GM12878 (cell line): ENCODE measurements around the gene LOXL4. TPM values are rescaled to one million over a fixed set of nuclear protein-coding genes. Genes with fewer than 3 reads are reported as not detected.

ENCODE experiments used
- ATAC-seq: fragments of 200-7000 bp; cut with Tn5 transposase; 3 replicates; pipeline ENCODE4 v1.9.1; 2020; ENCODE audit warnings: mild to moderate bottlenecking, moderate library complexity
- BruUV-seq: library from RNA; stranded (reverse); fragments of 400-500 nt; replicated peaks from 2 replicates; lab custom pipeline; 2021; lab: Mats Ljungman, UMichigan
- CTCF ChIA-PET: fragments of 300-600 bp; sonication (Branson Sonifier 250); formaldehyde crosslinking; extraction: SDS; loops from one replicate; lab custom pipeline; 2021; ENCODE audit warnings: inconsistent platforms; lab: Yijun Ruan, JAX
- POLR2A ChIA-PET: fragments of 350-600 bp; formaldehyde crosslinking; extraction: SDS; loops from one replicate; lab custom pipeline; 2021; ENCODE audit warnings: inconsistent platforms; lab: Charles Lee
- RAD21 ChIA-PET: fragments of 300-600 bp; sonication (Branson Sonifier 250); formaldehyde crosslinking; loops from one replicate; lab custom pipeline; 2023; ENCODE audit warnings: antibody characterized with exemption; ENCODE audit not compliant: unreplicated experiment; lab: Charles Lee
- SMC1A ChIA-PET: fragments of 300-600 bp; sonication (Branson Sonifier 250); formaldehyde crosslinking; loops from one replicate; lab custom pipeline; 2023; ENCODE audit not compliant: unreplicated experiment, uncharacterized antibody; lab: Charles Lee
- DNase-seq: peaks from one replicate; pipeline ENCODE4 v3.0.0-alpha.2; 2011; ENCODE audit warnings: low read depth, low spot score
- FAIRE-seq: peaks from 3 replicates; lab custom pipeline; 2011; peaks lifted over from hg19 to GRCh38; lab: Jason Lieb, UNC
- H2AFZ ChIP-seq: 2 replicates; pipeline ENCODE4 v1.6.0; 2011; ENCODE audit warnings: low read depth, low read length, control low read depth; ENCODE audit not compliant: control insufficient read depth
- H3K27ac ChIP-seq: 2 replicates; pipeline ENCODE4 v1.5.1; 2011; ENCODE audit warnings: control low read depth; ENCODE audit not compliant: control insufficient read depth, insufficient read depth
- H3K27me3 ChIP-seq, 2 experiments: replicated peaks in 1 of 2; 2 replicates each; pipeline versions ENCODE4 v1.6.0 to v1.6.1; 2011; ENCODE audit warnings: low read length in 1 of 2; ENCODE audit not compliant: control insufficient read depth in 2 of 2, insufficient read depth in 2 of 2
- H3K36me3 ChIP-seq, 2 experiments: 2 replicates each; pipeline ENCODE4 v1.5.1; 2011; ENCODE audit warnings: low read length in 1 of 2; ENCODE audit not compliant: control insufficient read depth in 2 of 2, insufficient read depth in 2 of 2
- H3K4me1 ChIP-seq: 2 replicates; pipeline ENCODE4 v1.6.1; 2011; ENCODE audit warnings: mild to moderate bottlenecking, low read length, moderate library complexity, mixed read lengths; ENCODE audit not compliant: control insufficient read depth, insufficient read depth
- H3K4me2 ChIP-seq: 2 replicates; pipeline ENCODE4 v1.6.0; 2011; ENCODE audit warnings: control low read depth; ENCODE audit not compliant: control insufficient read depth, insufficient read depth
- H3K4me3 ChIP-seq: fragments of 200-600 bp; sonication (generic); 2 replicates; pipeline ENCODE4 v1.5.1; 2016
- H3K79me2 ChIP-seq: 2 replicates; pipeline ENCODE4 v1.6.0; 2011; ENCODE audit warnings: low read length; ENCODE audit not compliant: control insufficient read depth, insufficient read depth
- H3K9ac ChIP-seq: 2 replicates; pipeline ENCODE4 v1.8.0; 2011; ENCODE audit warnings: low read length, control low read depth, mixed read lengths; ENCODE audit not compliant: control insufficient read depth, insufficient read depth
- H3K9me3 ChIP-seq: replicated peaks from 3 replicates; pipeline ENCODE4 v1.5.1; 2011; ENCODE audit warnings: mild to moderate bottlenecking, low read length; ENCODE audit not compliant: control insufficient read depth, insufficient read depth
- H4K20me1 ChIP-seq: 2 replicates; pipeline ENCODE4 v1.6.0; 2011; ENCODE audit not compliant: control insufficient read depth, insufficient read depth
- FOXK2 ChIP-seq: fragments of 450-650 bp; IDR thresholded peaks from 2 replicates; pipeline ENCODE4 v1.6.1; 2017; ENCODE audit warnings: mild to moderate bottlenecking, moderate library complexity
- FOXM1 ChIP-seq: IDR thresholded peaks from 2 replicates; pipeline ENCODE4 v1.6.1; 2012; ENCODE audit warnings: low read depth, mild to moderate bottlenecking, inconsistent platforms, low read length, moderate library complexity
- PAX5 ChIP-seq: IDR thresholded peaks from 2 replicates; pipeline ENCODE4 v1.6.1; 2011; ENCODE audit warnings: low read depth, low read length, borderline replicate concordance
- PML ChIP-seq: IDR thresholded peaks from 2 replicates; pipeline ENCODE4 v1.6.1; 2012; ENCODE audit warnings: low read length, inconsistent platforms
- SREBF1 ChIP-seq: IDR thresholded peaks from 2 replicates; pipeline ENCODE4 v1.6.1; 2012; ENCODE audit warnings: mild to moderate bottlenecking, low read length
- STAT1 ChIP-seq: fragments of 450-650 bp; conservative IDR thresholded peaks from 2 replicates; pipeline ENCODE4 v1.6.1; 2014; ENCODE audit warnings: antibody characterized with exemption, mild to moderate bottlenecking
- WGBS: methylation state at CpG from one replicate; pipeline ENCODE4 v1.1.6; 2016; ENCODE audit warnings: low lambda C conversion rate; ENCODE audit not compliant: insufficient replicate concordance, insufficient coverage; ENCODE audit errors: missing lambda C conversion rate; 5-methylcytosine and 5-hydroxymethylcytosine counted together
- in situ Hi-C: fragments of 300-500 bp; cut with MboI; formaldehyde crosslinking; loops from 9 replicates; pipeline ENCODE4 v1.14.3; 2018; ENCODE audit warnings: mixed read lengths
- intact Hi-C: fragments of 100-400 bp; cut with micrococcal nuclease; formaldehyde crosslinking; loops from one replicate; pipeline ENCODE4 v1.14.2; 2022; ENCODE audit not compliant: unreplicated experiment
- polyA plus RNA-seq, 11 experiments: library from polyadenylated mRNA; depleted of rRNA in 4 of 11; unstranded in 6 of 11; stranded (reverse) in 5 of 11; fragments of >200 nt; fragmentation: Nextera tagmentation in 4 of 11; fragmentation: Illumina TruSeq in 1 of 11; extraction: Ambion mirVana in 4 of 11; extraction: Trizol in 1 of 11; gene quantifications; 1 replicate in 1 of 11; 2 replicates in 10 of 11; pipeline versions ENCODE4 v1.2.1 to v1.2.3, GENCODE V29; 2011 to 2016; ENCODE audit warnings: inconsistent platforms in 2 of 11, missing spikeins in 2 of 11, low read depth in 1 of 11
- total RNA-seq, 4 experiments: library from RNA; depleted of rRNA in 3 of 4; stranded (reverse); fragments of >200 nt in 3 of 4; fragmentation: Illumina TruSeq in 1 of 4; extraction: Trizol in 1 of 4; gene quantifications; 2 replicates each; pipeline versions ENCODE4 v1.2.1 to v1.2.3, GENCODE V29; 2013 to 2021
- TF ChIP-seq, protein P1 (sequence below), 3 experiments: IDR thresholded peaks in 2 of 3; conservative IDR thresholded peaks in 1 of 3; 2 replicates each; pipeline ENCODE4 v1.5.1; 2011; ENCODE audit warnings: low read depth in 3 of 3, low read length in 3 of 3, mild to moderate bottlenecking in 3 of 3, control low read depth in 2 of 3, moderate library complexity in 2 of 3, inconsistent platforms in 1 of 3, mixed read lengths in 1 of 3; ENCODE audit not compliant: control insufficient read depth in 2 of 3, insufficient read depth in 1 of 3; ENCODE audit errors: extremely low read depth in 1 of 3
- TF ChIP-seq, protein P2 (sequence below): fragments of 450-650 bp; IDR thresholded peaks from 2 replicates; pipeline ENCODE4 v1.6.1; 2018; ENCODE audit warnings: mild to moderate bottlenecking, low read depth, moderate library complexity; ENCODE audit not compliant: partially characterized antibody

LOXL4 gene
- total and polyA plus RNA-seq, 10 of the 15 experiments (the other 5 are each of a cell fraction or from before 2014, with no cell fraction given), result 0.02 to 0.12 (median 0.08) TPM; not detected in 3

DNA sequence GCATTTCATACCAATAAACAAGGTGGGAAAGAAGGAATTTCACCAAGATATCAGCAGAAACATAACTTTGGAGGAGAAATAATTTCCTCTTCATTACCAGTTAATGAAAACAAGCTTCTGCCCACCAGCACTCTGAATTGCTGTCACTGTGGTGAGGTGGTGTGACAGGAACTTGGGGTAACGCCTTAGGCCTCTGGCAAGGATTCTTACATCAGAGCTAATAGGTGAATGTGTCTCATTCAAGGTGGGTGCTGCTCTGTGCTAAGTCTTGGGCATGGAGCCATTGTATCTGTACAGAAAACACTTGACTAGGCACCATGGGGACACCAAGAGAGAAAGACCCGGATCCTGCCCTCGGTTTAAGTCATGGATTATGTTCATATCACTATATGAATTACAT is 8.3 kb upstream of the LOXL4 start:
- DNase-seq (no peak), FAIRE-seq (no peak), ATAC-seq (no peak)
- Histone ChIP-seq H3K9me3 (no peaks in the 10 kb centered on the region), H3K4me3 (no peak overlapping the region), H3K27me3 (peaks cover 0 to 4% of the 10 kb centered on the region in 2 experiments; a peak in 3 of 4 replicates), H3K4me1 (no peaks in the 10 kb centered on the region), H3K4me2 (no peak overlapping the region), H2AFZ (no peak overlapping the region), H3K27ac (no peak overlapping the region), H3K9ac (no peak overlapping the region), H3K36me3 (no peaks in the 10 kb centered on the region), H4K20me1 (peaks cover 3% of the 10 kb centered on the region; the same call in 1 of the 2 replicates), H3K79me2 (no peaks in the 10 kb centered on the region)
- TF ChIP-seq PML (no peak), FOXM1 (no peak), STAT1 (no peak), PAX5 (no peak), SREBF1 (no peak), FOXK2 (no peak)
- TF ChIP-seq, protein P1, sequence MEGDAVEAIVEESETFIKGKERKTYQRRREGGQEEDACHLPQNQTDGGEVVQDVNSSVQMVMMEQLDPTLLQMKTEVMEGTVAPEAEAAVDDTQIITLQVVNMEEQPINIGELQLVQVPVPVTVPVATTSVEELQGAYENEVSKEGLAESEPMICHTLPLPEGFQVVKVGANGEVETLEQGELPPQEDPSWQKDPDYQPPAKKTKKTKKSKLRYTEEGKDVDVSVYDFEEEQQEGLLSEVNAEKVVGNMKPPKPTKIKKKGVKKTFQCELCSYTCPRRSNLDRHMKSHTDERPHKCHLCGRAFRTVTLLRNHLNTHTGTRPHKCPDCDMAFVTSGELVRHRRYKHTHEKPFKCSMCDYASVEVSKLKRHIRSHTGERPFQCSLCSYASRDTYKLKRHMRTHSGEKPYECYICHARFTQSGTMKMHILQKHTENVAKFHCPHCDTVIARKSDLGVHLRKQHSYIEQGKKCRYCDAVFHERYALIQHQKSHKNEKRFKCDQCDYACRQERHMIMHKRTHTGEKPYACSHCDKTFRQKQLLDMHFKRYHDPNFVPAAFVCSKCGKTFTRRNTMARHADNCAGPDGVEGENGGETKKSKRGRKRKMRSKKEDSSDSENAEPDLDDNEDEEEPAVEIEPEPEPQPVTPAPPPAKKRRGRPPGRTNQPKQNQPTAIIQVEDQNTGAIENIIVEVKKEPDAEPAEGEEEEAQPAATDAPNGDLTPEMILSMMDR (IDR thresholded peaks at IDR 0.05 in 2 of 3, conservative IDR thresholded peaks at IDR 0.05 in 1 of 3; ENCODE audit: control insufficient read depth in 2 of 3, extremely low read depth in 1 of 3, insufficient read depth in 1 of 3, low read depth in 3 of 3, low read length in 3 of 3), result no peak
- TF ChIP-seq, protein P2, sequence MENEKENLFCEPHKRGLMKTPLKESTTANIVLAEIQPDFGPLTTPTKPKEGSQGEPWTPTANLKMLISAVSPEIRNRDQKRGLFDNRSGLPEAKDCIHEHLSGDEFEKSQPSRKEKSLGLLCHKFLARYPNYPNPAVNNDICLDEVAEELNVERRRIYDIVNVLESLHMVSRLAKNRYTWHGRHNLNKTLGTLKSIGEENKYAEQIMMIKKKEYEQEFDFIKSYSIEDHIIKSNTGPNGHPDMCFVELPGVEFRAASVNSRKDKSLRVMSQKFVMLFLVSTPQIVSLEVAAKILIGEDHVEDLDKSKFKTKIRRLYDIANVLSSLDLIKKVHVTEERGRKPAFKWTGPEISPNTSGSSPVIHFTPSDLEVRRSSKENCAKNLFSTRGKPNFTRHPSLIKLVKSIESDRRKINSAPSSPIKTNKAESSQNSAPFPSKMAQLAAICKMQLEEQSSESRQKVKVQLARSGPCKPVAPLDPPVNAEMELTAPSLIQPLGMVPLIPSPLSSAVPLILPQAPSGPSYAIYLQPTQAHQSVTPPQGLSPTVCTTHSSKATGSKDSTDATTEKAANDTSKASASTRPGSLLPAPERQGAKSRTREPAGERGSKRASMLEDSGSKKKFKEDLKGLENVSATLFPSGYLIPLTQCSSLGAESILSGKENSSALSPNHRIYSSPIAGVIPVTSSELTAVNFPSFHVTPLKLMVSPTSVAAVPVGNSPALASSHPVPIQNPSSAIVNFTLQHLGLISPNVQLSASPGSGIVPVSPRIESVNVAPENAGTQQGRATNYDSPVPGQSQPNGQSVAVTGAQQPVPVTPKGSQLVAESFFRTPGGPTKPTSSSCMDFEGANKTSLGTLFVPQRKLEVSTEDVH, result no peak
- intact Hi-C loops, result no loop called here
- no TSS peak for BruUV-seq
- RAD21 ChIA-PET, result no interaction called here
- POLR2A ChIA-PET, result no interaction called here
- SMC1A ChIA-PET, result no interaction called here
- CTCF ChIA-PET, result no interaction called here
- in situ Hi-C loops, result no loop called here
- 24% methylated on average over 3 of the region's 3 CpGs for WGBS
